ENCODE data around the gene SKP2. TPM values are rescaled to one million over a fixed set of nuclear protein-coding genes. Genes with fewer than 3 reads are reported as not detected.

SKP2 gene
- total RNA-seq, 4 donors from 2014 or later: 2.8 to 6.7 (median 3.1) TPM

DNA sequence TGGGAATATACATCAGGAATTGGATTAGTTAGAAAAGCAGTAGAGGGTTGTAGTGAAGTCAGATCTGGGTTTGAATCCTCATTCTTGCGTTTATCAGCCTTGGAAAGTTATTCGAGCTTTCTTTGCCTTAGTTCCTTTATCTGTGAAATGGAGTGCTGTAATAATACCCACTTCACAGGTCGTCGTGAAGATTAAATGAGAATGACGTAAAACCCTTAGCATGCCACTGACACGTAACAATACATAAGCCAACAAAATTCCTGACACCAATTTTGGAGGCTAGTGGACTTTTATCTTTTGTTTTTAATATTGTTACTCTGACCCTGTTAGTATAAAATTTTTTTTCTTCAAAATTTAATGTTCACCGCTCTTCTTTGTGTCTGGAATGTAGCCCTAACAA, 3.4 kb downstream of the SKP2 start:
- H3K27me3 ChIP-seq: no peaks in the 10 kb centered on the region
- H3K36me3 ChIP-seq: peaks cover 0 to 6% of the 10 kb centered on the region in 2 donors
- in situ Hi-C loops (cut with MboI; ENCODE audit: low sequenced_read_pairs in 4 of 4) (loop anchor here in 1 of 4 donors (10.0 kb wide), 1 partner anchor 1230 kb away; the partner anchor contains the start of gene DNAJC21), intact Hi-C loops (cut with DNase I; ENCODE audit: low total_unique reads) (loop anchor here (10.0 kb wide), 2 partner anchors 540 to 1220 kb away; partner anchors contain the start of genes NUP155 and WDR70)
- no peaks in the 10 kb centered on the region for H3K9me3 ChIP-seq
- H3K4me1 ChIP-seq: peaks cover 24 to 31% of the 10 kb centered on the region in 2 donors
- peak overlapping the region in 1 of 4 donors; percentile 39 for H3K27ac ChIP-seq
- DNase-seq (no peak), ATAC-seq (no peak)
- H3K4me3 ChIP-seq: no peak overlapping the region
- TF ChIP-seq, protein P1, sequence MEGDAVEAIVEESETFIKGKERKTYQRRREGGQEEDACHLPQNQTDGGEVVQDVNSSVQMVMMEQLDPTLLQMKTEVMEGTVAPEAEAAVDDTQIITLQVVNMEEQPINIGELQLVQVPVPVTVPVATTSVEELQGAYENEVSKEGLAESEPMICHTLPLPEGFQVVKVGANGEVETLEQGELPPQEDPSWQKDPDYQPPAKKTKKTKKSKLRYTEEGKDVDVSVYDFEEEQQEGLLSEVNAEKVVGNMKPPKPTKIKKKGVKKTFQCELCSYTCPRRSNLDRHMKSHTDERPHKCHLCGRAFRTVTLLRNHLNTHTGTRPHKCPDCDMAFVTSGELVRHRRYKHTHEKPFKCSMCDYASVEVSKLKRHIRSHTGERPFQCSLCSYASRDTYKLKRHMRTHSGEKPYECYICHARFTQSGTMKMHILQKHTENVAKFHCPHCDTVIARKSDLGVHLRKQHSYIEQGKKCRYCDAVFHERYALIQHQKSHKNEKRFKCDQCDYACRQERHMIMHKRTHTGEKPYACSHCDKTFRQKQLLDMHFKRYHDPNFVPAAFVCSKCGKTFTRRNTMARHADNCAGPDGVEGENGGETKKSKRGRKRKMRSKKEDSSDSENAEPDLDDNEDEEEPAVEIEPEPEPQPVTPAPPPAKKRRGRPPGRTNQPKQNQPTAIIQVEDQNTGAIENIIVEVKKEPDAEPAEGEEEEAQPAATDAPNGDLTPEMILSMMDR (IDR thresholded peaks at IDR 0.05 in 4 of 5, conservative IDR thresholded peaks at IDR 0.05 in 1 of 5): no peak
- TF ChIP-seq POLR2A (IDR thresholded peaks at IDR 0.05): no peak

DNA sequence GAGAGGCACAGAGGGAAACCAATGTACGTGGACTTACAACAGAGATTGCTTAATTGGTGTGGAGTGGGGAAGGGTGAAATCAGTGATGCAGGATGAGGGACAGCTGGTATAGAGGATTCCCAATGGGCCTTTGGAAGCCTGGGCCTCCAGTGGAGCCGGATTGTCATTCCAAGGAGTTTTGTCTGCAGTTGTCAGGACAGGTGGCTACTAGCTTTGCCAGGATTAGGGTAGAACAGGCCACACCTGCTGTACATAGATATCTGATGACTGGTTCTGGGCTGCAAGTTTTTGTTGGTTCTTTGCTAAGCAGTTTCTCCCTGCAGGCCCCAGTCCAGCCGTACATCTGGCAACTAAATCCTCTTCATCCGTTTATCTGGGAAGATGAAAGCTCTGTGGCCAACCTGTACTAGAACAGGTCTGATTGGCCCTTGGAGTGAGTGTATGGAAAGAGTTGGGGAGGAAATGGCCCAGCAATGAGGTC, 4.2 kb downstream of the SKP2 start:
- no peak overlapping the region for H3K4me3 ChIP-seq
- DNase-seq (peak in 1 of 2 donors; percentile 18), ATAC-seq (no peak)
- peaks cover 17 to 24% of the 10 kb centered on the region in 2 donors for H3K4me1 ChIP-seq
- H3K9me3 ChIP-seq: no peaks in the 10 kb centered on the region
- TF ChIP-seq, protein P1 (IDR thresholded peaks at IDR 0.05 in 4 of 5, conservative IDR thresholded peaks at IDR 0.05 in 1 of 5): no peak
- TF ChIP-seq POLR2A (IDR thresholded peaks at IDR 0.05): no peak
- in situ Hi-C loops (cut with MboI; ENCODE audit: low sequenced_read_pairs in 4 of 4) (loop anchor here in 1 of 4 donors (10.0 kb wide), 1 partner anchor 1231 kb away; the partner anchor contains the start of gene DNAJC21), intact Hi-C loops (cut with DNase I; ENCODE audit: low total_unique reads) (loop anchor here (10.0 kb wide), 2 partner anchors 539 to 1219 kb away; partner anchors contain the start of genes NUP155 and WDR70)
- peaks cover 0 to 6% of the 10 kb centered on the region in 2 donors for H3K36me3 ChIP-seq
- peak overlapping the region in 1 of 4 donors; percentile 39 for H3K27ac ChIP-seq
- H3K27me3 ChIP-seq: no peaks in the 10 kb centered on the region

DNA sequence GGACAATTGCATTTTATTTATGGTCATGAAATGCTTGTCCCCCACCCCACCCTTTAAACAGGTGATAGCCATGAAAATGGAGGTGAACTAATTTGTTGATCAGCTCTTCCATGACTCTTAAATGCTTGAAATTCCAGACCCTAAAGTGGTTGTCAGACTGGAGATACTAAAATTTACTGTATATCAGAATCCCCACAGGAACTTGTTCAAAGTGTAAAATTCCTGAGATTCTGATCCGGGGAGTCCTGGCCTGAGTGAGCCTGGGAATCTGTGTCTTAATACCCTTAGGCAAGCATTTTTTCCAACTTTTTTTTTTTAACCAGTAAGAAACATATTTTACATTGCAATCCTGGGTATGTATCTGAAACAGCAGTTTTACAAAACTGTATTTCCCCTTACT, 4.7 kb downstream of the SKP2 start:
- in situ Hi-C loops (cut with MboI; ENCODE audit: low sequenced_read_pairs in 4 of 4) (loop anchor here in 1 of 4 donors (10.0 kb wide), 1 partner anchor 1232 kb away; the partner anchor contains the start of gene DNAJC21), intact Hi-C loops (cut with DNase I; ENCODE audit: low total_unique reads) (loop anchor here (10.0 kb wide), 2 partner anchors 538 to 1218 kb away; partner anchors contain the start of genes NUP155 and WDR70)
- no peak for ATAC-seq
- DNase-seq: no peak
- no peak for TF ChIP-seq POLR2A (IDR thresholded peaks at IDR 0.05)
- TF ChIP-seq, protein P1 (IDR thresholded peaks at IDR 0.05 in 4 of 5, conservative IDR thresholded peaks at IDR 0.05 in 1 of 5): no peak
- H3K27ac ChIP-seq: peak overlapping the region in 1 of 4 donors; percentile 39
- H3K4me1 ChIP-seq: peaks cover 17 to 24% of the 10 kb centered on the region in 2 donors
- H3K4me3 ChIP-seq: no peak overlapping the region
- H3K9me3 ChIP-seq: no peaks in the 10 kb centered on the region
- peaks cover 0 to 9% of the 10 kb centered on the region in 2 donors for H3K36me3 ChIP-seq
- no peaks in the 10 kb centered on the region for H3K27me3 ChIP-seq

- no peak overlapping the region for H3K27ac ChIP-seq
- no peak for DNase-seq
- H3K9me3 ChIP-seq: no peaks in the 10 kb centered on the region
- intact Hi-C loops (cut with DNase I; ENCODE audit: low total_unique reads): loop anchor here (10.0 kb wide), 2 partner anchors 537 to 1217 kb away; partner anchors contain the start of genes NUP155 and WDR70
- ATAC-seq: no peak
- no peak for TF ChIP-seq POLR2A (IDR thresholded peaks at IDR 0.05)
- TF ChIP-seq, protein P1 (IDR thresholded peaks at IDR 0.05 in 4 of 5, conservative IDR thresholded peaks at IDR 0.05 in 1 of 5): no peak
- H3K27me3 ChIP-seq: no peaks in the 10 kb centered on the region
- no peak overlapping the region for H3K4me3 ChIP-seq
- in situ Hi-C loops (cut with MboI; ENCODE audit: low sequenced_read_pairs in 4 of 4): loop anchor here in 1 of 4 donors (10.0 kb wide), 1 partner anchor 1233 kb away; the partner anchor contains the start of gene DNAJC21
- peaks cover 0 to 19% of the 10 kb centered on the region in 2 donors for H3K36me3 ChIP-seq
- peaks cover 8 to 14% of the 10 kb centered on the region in 2 donors for H3K4me1 ChIP-seq
Measured at GRCh38 chr5:36158144-36158543, 6.2 kb downstream of the SKP2 start.

All from gastrocnemius medialis (tissue), 4 donors.